ENCODE data around the gene ACSM2B.
"Not testable (repeated sequence)": the region's sequence is repeated elsewhere in the genome, so short reads cannot be mapped to it uniquely, and the experiment has no call there.

The ACSM2B gene

DNA sequence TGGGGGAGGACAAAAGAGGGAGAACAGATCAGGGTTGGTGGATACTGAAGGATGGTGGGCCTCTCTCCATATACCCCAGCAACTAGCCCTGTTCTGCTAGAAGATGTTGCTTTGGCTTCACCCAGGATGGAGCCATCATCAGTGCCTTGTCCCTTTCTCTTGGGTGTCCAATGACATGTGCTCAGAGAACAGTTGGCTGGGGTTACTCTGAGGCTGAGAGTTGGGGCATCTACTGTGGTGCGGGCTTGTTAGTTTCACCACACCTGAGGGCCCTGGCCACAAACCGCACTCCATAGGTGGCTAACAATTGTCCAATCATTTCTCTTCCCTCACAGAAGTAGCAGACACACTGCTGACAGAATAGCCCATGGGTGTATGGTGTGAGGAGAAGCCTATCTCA is 18.9 kb upstream of the ACSM2B start:
- not testable (repeated sequence) for DNase-seq

DNA sequence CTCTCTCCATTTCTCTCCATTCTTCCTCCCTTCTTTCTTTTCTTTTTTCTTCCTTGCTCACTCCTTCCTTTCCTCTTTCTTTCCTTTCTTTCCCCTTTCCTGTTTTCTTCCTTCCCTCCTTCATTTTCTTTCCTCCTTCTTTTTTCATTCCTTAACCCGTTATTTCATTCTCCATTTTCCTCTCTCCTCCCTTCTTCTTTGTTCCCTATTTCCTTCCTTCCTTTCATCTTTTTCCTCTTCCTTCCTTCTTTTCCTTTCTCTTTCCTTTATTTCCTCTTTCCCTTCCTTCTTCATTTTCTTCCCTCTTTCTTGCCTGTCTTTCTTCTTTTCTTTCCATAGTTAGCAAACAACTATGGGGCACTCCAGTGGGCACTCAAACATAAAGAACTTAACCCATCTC is 16.6 kb upstream of the ACSM2B start:
- not testable (repeated sequence) for DNase-seq

DNA sequence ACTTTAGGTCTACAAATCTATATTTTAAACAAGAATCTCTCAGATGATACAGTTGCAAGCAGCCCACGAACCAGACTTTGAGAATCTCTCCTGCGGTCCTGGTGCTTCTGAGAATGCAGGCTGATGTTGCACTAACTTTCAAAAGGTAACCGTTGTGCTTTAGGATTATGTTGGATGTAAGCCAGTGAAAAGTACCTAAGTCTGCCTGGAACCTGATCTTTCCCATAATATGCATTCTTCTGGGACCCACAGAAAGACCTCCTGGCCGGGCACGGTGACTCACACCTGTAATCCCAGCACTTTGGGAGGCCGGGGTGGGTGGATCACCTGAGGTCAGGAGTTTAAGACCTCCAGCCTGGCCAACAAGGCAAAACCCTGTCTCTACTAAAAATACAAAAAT is 13.3 kb upstream of the ACSM2B start:
- not testable (repeated sequence) for DNase-seq

DNA sequence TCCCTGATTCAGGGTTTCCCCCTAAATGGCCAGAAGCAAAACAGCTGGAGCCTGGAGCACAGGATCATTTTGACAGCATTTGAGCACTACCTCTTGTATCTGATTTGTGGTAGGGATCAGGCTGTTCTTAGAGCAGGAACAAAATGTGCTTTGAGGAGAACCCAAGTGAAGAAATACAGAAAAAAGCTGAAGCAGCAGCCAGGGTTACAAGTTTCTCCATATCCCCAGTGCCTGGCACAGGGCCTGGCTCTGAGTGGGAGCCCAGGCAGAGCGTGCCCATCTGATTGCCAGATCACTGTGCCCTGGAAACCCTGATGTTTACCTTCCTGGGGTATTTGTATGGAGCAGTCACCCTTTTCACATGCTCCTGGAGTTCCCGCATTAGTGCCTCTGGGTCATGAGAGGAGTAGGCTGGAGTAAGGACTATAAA is 11.5 kb upstream of the ACSM2B start:
- DNase-seq, result not testable (repeated sequence)

DNA sequence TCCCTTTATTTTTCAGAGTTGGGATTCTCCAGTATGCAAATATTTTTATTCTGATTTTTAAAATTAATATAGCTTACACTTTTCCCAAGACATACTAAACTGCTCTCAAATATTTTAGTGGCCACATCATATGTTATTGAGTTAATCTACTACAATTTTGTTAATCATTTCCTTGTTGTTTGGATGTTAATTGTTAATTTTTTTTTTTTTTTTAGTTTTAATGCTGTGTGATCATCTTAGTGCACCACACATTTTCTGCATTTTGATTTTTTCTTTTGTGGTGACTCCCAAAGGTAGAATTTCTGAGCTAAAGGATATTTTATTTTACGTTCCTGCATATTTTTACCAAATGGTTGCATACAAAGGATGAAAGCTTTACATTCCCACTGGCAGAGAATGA is 10.5 kb upstream of the ACSM2B start:
- DNase-seq, result not testable (repeated sequence)

DNA sequence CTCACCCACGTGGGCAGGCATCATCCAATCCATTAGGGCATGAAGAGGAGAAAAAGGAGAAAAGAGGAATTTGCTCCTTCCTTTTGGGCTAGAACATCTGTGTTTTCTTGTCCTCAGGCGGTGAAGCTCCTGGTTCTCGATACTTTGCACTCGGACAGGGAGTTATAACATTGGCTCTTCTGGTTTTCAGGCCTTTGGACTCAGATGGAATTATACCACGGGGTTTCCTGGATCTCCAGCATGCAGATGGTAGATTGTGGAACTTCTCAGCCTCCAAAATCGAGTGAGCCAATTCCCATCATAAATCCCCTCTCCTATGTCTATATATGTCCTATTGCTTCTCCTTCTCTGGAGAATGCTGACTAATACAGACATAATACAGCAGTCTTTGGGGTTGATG is 9.9 kb upstream of the ACSM2B start:
- DNase-seq, result not testable (repeated sequence)

DNA sequence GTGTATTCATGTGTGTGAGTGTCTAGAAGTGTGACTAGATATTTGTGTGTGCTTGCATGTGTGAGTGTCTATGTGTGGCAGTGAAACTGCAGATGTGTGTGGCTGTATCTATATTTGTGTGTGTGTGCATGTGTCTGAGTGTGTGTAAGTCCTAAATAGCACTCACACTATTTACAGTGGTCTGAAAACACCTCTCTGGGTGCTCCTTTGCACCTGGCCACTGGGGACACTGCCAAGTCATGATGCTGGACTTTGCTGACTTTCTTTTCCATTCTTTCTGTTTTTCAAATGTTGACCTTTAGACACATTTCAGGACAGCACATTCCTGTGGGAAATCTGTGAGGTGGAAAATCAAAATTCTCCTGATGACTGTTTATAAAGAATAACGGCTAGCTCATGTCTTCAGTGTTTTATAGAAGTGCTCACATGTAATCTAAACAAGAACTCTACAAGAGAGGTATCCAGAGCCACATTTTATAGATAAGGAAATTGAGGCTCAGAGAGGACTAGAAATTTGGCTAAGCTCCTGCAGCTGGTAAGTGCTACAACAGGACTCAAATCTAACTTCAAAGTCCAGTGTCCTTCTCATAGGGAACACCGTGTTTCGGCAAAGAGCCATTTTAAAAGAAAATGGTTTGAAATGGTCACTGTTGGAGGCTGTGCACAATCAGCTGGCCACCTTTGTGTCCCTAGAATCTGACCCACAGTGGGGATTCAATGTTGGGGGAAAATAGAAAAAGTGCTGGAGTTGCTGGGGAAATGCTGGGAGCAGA is 4.5 kb upstream of the ACSM2B start:
- DNase-seq, result not testable (repeated sequence)

DNA sequence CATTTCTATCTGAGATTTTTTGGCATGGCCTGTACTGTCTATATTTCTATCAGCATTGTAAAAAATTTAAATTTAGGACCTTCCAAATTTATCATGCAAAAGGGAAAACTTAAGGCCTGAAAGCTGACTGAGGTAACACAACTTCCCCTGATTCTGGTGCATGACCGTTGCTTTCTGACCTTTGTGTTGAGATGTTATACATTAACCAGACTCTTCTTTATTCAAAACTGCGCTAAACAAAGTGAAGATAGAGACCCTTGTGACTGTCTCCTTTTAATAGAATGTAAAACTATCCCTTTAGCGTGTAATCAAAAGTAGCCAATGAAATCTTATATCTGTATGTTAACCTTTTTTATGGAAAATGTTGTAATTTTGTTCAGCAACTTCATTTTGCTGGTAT is 1.9 kb upstream of the ACSM2B start:
- not testable (repeated sequence) for DNase-seq

DNA sequence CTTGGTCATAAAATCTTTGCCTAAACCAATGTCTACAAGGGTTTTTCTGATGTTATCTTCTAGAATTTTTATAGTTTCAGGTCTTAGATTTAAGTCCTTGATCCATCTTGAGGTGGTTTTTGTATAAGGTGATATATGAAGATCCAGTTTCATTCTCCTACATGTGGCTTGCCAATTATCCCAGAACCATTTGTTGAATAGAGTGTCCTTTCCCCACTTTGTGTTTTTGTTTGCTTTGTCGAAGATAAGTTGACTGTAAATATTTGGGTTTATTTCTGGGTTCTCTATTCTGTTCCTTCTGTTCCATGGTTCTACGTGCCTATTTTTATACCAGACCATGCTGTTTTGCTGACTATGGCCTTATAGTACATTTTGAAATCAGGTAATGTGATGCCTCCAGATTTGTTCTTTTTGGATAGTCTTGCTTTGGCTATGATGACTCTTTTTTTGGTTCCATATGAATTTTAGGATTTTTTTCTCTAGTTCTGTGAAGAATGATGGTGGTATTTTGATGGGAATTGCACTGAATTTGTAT is 7.0 kb downstream of the ACSM2B start:
- not testable (repeated sequence) for DNase-seq

DNA sequence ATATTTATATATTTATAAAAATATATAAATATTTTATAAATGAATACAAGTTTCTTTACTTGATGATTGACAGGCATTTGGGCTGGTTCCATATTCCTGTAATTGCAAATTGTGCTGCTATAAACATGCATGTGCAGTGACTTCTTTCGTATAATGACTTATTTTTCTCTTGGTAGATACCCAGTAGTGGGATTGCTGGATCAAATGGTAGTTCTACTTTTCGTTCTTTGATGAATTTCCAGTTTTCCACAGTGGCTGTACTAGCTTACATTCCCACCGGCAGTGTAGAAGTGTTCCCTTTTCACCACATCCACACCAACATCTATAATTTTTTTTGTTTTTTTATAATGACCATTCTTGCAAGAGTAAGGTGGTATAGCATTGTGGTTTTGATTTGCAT is 7.8 kb downstream of the ACSM2B start:
- DNase-seq, result no peak

DNA sequence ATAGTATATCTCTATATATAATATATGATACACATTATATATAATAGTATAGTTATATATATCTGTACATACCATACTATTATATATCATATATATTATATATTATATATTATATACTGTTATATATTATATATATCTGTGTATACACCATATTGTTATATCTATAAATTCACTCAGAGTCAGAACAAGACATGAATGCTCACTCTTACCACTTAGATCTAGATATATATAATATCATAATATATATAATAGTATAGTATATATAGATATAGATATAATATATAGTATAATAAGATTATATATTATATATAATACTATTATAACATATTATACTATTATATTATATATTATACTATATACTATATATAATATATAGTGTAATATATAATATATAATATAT is 9.3 kb downstream of the ACSM2B start:
- DNase-seq, result no peak

DNA sequence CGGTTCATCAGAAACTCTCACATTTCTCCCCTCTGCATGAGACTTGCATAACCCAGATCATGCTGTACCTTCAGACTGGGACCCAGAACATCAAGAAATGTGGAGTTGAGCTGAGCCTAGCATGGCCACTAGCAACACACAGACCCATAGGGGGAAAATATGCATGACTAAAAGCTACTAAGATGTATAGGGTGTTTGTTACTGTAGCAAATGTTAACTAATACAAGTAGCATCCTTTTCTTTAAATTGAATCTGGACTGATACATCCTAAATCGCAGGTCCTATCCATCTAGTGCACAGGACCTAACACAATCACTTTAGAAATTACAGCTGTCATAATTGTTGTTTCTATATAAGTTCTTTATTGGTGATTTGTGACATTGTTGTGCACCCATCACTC is 10.8 kb downstream of the ACSM2B start:
- DNase-seq, result not testable (repeated sequence)

DNA sequence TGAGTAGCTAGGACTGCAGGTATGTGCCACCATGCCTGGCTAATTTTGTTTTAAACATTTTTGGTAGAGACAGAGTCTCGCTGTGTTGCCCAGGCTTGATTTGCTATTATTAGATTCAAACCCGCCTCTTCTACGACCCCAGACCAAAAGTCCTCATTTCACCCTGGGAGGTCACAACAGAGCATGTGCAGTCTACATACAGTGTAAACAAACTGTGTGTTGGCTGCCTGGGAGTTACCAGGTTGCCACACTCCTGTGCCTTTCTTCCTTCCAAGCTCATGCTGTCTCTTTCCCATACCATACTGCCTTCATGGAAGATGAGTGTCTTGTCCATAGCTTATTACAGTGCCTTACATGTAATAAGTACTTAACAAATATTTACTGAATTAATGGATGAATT is 11.9 kb downstream of the ACSM2B start:
- DNase-seq, result not testable (repeated sequence)

DNA sequence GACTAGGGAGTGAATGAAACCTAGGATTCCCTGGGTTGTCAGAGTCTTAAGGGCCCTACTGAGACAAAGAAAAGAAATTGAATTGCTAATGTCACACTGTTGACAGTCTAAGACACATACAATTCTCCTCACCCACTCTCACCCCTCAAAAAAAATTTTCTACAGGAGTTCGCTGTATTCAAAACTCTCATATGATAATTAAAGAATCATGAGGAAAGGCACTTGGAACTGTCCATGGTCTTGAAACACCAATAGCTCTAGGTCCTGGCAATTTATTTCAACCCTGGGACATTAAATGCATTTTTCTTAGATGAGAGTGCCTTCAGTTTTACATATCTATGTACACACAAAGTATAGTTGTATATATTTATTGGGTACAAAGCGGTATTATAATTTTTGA is 20.5 kb downstream of the ACSM2B start:
- DNase-seq, result not testable (repeated sequence)

DNA sequence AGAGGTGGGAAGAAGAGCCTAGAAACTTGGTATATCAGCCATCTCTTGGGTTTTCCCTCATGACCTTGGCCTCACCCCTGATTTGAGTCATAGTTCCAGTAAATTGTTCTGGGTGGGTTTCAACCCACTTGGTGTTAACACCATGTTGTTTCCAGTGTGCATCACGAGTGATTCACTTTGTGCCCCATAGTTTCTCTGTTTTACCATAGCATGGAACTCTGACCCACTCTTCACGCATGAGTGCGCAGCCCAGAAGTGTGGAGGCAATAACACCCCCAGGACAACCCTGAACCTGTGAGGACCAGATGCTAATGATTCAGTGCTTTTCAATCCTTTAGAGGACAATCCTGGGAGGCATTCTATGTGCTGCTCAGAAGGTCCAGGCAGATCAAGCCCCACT is 21.5 kb downstream of the ACSM2B start:
- DNase-seq, result not testable (repeated sequence)

DNA sequence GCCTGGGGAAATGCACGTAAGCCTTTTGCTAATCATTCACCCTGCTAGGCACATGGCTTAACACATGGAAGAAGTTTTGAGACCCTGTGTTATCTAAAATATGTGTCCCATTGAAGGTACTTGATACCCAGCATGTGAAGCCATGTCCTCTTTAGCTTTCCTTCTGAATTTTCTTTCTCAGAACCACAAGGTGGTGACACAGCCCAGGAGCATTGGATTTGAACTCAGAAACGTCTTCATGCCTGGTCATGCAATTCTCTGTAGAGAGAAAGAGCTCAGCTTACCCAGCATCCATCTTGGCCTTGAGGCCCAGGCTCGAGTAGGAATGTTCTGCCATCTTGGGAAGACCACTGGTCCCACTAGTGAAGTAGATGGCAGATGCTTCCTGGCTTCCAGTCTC is 22.7 kb downstream of the ACSM2B start:
- not testable (repeated sequence) for DNase-seq

DNA sequence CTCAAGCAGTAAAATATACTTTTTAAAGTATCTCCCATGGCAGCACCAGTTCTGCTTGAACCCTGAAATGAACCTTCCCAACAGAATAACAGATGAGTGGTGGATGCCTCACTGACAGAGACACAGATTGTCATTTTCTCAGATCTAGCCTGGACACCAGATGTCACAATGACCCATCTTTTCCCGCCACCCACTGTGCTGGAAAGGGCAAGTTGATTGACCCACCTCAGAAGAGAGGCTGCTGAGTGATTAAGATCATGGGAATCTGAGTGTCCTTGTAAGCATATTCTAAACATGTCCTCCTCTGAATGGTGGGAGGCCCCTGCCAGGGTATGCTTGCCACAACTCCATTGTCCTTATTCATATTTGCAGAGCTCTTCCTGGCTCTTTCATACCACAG is 29.2 kb downstream of the ACSM2B start:
- not testable (repeated sequence) for DNase-seq

DNA sequence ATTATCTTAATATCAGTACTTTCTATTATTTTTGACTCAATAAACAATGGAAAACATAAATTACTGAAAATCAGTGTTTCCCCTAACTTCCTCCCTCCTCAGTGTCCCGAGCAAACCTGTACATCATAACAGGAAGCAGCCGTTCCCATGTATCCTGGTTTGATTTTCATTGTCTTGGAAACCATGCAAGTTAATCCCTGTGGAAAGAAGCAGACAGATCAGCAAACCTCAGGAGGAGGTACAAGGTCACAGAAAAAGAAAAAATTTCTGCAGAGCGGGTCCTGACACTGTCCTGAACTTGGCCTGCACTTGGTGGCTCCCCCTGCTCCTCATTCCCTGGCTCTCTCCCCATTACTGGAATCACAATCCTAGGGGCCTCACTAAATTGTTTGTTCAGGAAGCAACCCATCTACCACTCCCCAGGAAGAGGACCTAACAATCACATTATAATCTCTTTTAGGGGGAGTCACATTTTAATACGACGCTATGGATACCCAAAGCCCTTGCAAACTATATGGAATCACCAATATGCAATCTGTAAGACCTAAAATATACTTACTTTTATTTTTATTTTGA is 29.8 kb downstream of the ACSM2B start:
- DNase-seq, result not testable (repeated sequence)

DNA sequence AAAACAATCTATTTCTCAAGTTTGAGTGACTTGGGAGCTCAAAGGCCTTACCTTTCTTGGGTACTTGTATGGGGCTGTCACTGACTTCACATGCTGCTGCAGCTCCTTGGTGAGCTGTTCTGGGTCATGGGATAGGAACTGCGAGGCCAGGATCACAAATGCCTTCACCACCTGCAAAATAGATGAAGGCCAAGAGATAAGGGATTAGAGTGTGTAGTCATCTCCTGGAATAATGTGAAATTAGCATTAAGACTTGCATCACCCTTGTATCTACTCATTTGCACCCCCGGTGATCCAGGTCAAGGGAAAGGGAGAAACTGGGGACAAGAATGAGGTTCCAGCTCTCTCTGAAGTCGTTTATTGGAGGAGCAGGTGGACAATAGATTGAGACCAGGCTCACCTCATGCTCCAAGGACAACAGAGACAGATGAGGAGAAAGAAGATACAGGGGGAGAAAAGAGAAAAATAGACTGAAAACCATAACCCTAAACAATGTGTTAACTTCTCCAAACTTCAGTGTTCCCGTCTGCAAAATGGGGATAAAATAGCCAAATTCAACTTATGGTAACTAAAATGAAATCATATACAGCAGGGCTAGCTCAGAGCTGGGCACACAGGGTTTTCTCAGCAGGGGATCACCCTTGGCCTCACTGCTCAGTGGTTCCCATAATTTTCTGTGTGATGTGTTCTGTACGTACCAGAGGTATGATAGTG is 35.4 kb downstream of the ACSM2B start:
- not testable (repeated sequence) for DNase-seq

DNA sequence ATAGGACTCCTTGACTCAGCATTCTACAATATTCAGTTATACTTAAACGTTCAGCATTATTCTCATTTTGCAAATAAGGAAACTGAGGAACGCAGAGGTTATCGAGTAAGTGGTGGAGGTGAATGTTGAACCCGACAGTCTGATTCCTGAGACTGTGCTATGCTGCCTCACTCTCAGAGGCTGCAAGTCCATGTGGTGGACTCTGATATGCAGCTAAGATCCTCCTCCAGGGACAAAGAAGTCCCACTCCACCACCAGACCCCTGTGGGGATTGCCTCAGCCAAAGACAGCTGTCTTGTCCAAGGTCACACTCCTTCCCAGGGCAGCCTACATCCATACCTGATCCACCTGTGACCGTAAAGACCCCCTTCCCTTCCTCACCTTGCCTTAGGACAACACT is 37.5 kb downstream of the ACSM2B start:
- no peak for DNase-seq

DNA sequence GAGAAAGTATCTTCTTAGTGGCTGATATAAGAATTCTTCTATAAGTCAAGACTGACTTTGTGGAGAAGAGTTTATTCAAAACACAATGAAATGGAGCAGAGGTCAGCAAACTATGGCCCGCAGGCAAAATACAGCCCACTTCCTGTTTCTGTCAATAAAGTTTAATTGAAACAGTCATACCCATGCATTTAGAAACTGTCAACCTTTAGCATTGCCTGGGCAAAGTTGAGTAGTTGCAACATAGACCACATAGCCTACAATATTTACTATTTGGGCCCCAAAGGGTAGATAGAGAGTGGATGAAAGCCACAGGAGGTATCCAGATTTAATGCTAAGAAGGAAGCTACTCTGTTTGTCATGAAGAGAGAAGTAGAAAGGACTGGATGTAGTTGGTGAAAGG is 38.0 kb downstream of the ACSM2B start:
- no peak for DNase-seq

DNA sequence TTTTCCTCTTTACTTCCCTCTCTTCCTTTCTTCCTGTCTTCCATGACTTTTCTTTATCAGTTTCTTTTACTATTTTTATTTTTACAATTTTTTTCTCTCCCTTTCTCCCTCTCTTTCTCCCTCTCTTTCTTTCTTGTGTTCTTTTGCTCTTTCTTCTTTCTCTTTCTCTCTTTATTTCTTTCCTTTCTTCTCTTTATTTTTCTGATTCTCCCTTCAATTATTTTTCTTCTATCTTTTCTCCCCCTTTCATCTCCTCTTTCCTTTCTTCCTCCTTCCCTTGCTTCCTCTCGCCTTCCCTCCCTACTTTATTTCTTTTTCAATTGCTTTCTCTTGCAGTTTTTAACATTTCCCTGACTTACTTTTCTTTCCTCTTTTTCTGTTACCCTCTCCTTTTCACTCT is 39.5 kb downstream of the ACSM2B start:
- DNase-seq, result not testable (repeated sequence)

DNA sequence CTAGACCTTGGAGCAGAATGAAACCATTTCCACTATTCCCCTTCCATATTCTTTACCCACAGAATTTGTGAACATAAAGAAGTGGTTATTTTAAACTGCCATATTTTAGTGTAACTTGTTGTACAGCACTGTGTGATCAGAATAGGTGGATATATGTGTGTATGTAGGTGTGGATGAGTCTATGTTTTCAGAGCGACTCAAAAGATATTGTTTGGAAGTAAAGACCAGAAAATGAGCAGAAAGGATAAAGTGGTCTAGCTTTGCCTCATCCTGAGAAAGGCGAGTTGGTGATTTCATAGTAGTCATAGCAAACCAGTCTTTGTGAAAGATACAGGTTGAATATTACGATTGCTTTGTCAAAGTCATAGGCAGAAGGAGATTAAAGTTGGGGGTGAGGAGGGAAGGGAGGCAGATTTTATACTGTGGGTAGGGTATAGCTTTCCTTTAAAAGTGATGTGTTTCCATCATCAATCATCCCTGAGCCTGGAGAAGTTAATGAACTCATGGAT is 43.8 kb downstream of the ACSM2B start:
- DNase-seq, result not testable (repeated sequence)
